ENCODE measurements around the gene PNLIPRP1.

DNA sequence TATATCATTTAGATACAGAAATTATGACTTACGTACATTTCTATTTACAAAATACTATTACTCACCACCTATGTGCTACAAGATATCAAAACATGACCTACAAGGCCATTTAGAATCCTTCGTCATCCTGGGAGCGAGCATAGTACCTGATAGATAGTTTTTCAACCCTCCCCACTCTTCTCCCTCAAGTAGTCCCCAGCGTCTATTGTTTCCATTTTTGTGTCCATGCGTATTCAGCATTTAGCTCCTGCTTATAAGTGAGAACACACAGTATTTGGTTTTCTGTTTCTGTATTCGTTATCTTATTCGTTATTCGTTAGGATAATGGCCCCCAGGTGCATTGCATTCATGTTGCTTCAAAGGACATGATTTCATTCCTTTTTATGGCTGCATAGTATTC, 58.1 kb downstream of the PNLIPRP1 start:
- TF ChIP-seq, protein P1, sequence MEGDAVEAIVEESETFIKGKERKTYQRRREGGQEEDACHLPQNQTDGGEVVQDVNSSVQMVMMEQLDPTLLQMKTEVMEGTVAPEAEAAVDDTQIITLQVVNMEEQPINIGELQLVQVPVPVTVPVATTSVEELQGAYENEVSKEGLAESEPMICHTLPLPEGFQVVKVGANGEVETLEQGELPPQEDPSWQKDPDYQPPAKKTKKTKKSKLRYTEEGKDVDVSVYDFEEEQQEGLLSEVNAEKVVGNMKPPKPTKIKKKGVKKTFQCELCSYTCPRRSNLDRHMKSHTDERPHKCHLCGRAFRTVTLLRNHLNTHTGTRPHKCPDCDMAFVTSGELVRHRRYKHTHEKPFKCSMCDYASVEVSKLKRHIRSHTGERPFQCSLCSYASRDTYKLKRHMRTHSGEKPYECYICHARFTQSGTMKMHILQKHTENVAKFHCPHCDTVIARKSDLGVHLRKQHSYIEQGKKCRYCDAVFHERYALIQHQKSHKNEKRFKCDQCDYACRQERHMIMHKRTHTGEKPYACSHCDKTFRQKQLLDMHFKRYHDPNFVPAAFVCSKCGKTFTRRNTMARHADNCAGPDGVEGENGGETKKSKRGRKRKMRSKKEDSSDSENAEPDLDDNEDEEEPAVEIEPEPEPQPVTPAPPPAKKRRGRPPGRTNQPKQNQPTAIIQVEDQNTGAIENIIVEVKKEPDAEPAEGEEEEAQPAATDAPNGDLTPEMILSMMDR (IDR thresholded peaks at IDR 0.05): no peak
- no peak for TF ChIP-seq POLR2A (IDR thresholded peaks at IDR 0.05)
